Stimulated activated CD8-positive, alpha-beta memory T cell treated with anti-CD3 and anti-CD28 coated beads, Interleukin-2, amount 100 ng/mL, for 1 hour (primary cell): ENCODE data around the gene MCOLN3.
"Not testable (repeated sequence)": the region's sequence is repeated elsewhere in the genome, so short reads cannot be mapped to it uniquely, and the experiment has no call there.

Source experiments
- DNase-seq, 2 donors: peaks; one replicate each; pipeline ENCODE4 v3.0.0-alpha.2; 2020; ENCODE audit warnings: low read depth in 2 of 2

MCOLN3 gene

DNA sequence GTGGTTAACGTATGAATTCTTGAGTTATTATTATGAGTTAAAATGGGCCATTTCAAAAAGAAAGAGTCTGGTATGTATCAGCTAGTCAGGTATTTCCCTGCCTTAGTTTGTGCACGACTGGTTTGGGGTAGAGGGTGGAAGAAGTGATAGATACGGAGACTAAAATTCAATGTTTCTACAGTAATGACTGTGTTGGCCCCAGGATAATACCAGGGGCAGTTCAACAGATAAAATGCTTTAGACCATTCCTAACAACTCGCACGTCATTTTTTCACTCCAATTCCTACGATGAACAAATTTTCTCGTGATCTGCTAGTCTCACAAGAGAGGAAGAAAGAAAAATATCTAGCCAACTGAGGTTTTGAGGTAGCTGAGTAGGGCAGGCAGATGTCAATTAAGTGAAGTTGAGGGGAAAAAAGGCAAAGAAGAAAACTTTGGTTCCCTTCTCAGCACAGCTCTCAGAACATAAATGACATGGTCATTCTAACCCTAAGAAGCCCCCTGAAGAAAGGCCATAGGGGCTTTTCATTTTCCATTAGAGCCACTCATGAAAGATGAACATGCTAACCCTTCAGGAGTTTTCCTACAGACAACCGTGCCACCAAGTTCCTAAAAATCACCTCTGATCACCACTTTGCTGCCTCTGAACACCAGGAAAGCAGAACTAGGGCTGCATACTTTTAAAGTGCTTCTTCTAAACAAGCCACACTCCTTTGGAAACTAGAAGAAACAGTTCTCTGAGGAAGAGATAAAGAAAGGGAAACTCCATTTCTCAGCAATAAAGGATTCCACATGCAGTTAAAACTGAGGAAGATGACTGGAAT is 57.0 kb downstream of the MCOLN3 start:
- no peak for DNase-seq

DNA sequence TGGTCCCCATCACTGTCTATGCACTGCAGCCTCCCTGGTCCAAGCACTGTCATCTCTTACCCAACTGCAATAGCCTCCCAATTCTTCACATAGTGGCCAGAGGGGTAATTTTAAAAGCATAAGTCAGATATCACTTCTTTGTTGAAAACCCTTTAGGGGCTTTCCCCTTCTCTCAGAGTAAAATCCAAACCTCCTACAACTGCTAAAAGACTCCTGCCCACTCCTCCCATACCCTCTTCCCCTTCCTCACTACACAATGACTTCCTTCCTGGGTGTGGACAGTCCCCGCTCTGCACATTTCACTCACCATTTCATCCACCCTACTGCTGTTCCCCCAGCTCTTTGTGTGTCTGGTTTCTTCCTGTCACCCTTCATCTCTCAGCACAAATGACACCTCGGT is 59.7 kb downstream of the MCOLN3 start:
- no peak for DNase-seq

DNA sequence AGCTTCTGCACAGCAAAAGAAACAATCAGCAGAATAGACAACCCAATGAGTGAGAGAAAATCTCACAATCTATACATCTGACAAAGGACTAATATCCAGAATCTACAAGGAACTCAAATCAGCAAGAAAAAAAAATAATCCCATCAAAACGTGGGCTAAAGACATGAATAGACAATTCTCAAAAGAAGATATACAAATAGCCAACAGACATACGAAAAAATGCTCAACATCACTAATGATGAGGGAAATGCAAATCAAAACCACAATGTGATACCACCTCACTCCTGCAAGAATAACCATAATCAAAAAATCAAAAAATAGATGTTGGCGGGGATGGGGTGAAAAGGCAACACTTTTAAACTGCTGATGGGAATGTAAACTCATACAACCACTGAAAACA is 61.7 kb downstream of the MCOLN3 start:
- not testable (repeated sequence) for DNase-seq

DNA sequence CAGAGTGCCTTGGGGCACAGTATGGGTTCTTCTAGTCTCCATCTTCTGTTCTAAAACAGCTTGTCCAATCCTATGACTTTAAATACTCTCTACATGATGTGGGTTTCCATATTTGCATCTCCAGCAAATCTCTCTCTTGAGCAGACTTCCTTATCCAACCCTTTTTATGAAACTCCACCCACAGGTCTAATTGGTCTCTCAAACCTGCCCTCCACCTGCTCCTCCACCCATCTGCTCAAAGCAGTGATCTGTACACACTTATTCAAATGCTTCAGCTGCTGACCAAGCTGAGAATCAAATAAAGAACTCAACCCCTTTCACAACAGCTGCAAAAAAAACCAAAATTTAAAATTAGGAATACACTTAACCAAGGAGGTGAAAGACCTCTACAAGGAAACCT is 62.9 kb downstream of the MCOLN3 start:
- no peak for DNase-seq

DNA sequence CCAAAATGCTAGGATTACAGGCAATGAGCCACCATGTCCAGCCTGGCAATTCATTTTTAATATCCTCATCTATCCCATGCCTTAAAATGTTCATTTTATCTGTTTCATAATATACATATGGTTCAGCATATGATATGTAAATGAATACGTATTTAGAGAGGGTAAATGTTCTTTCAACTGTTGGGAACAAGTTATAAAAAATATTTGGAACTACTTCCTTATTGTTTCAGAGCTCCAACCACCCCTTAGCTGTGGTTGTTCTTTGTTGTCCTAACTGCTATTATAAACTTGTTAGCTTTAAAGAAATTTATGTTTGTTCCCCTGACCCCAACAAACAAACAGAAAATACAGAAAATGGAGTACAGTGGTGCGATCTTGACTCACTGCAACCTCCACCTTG is 65.9 kb downstream of the MCOLN3 start:
- DNase-seq, result no peak

DNA sequence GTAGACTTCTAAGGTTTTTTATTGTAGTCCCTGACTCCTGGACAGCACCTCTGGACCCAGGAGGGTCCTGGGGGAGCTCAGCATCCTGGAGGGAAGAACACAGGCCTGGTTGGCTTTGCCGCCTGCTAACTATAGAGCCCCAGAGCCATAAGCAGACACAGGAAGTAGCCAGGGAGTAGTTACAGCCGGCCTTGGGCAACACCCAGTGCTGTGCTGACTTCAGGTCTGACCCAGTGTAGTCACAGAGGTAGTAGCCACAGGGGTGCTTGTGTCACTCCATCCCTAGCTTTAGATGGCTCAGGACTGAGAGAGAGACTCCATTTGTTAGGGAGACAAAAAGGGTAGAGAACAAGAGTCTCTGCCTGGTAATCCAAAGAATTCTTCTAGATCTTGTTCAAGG is 73.3 kb downstream of the MCOLN3 start:
- DNase-seq, result no peak

DNA sequence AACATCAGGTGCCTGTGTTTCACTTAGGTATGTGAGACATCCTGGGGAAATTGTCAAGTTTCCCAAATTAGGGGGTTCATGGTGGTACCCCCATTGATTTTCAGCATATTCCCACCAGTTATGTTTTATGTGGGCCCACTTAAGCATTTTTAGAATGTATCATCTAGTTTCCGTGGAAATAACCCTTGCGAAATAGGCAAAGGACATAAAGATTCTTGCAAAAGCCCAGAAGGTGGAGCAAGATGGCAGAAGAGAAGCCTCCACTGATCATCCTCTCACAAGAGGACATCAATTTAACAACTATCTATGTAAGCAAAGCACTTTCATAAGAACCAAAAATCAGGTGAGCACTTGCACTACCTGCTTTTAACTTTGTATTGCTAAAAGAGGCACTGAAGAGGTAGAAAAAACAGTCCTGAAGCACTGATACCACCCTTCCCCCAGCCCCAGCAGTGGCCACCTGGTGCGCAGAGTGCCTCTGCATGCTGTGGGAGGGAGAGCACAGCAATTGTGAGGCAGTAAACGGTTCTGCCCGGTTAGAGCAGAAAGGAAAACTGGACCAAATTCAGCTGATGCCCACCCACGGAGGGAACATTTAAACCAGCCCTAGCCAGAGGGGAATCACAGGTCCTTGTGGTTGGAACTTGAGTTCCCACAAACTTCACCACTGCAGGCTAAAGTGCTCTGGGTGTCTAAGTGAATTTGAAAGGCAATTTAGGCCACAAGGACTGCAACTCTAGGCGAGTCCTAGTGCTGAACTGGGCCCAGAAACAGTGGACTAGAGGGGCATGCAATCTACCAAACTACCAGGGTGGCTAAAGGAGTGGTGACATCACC is 74.6 kb downstream of the MCOLN3 start:
- DNase-seq, result no peak

DNA sequence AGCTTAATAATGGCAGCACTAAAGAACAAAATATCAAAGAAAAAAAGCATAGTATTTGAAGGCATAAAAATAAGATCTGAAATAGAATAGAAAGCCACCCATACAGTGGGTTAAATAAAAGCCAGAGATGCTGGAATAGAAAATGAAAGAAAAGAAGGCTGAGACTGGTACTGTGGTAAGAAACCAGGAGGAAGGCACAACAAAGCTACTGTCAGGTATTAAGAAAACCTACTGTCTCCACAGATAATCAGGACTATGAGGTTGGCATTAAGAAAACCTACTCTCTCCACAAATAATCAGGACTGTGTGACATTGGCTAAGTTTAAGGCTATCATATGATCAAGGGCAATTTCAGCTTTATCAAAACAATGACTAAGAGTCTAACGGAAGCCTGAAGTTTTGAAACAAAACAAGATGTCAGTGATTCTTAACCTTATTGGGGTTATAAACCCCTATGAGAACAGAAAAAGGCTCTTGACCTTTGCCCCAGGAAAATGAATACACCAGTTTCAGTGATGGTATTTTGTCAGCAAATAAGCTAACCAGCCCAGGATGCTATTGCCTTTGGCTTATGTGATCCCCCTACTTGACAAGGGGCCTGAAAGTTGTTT is 75.8 kb downstream of the MCOLN3 start:
- no peak for DNase-seq

DNA sequence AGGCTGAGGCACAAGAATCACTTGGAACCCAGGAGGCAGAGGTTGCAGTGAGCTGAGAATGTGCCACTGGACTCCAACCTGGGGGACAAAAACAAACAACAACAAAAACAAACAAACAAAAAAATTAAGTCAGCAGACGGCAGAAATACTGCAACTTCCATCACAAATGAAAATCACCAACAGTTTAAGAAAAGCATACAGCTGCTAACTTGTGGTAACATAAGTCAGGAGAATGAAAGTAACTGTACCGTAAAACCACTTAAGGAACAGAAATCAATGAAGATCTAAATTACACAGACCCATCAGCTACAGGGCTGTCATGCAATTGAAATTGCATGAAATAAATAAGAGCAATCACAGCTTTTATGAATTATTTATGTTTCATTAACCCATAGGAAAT is 76.3 kb downstream of the MCOLN3 start:
- no peak for DNase-seq

DNA sequence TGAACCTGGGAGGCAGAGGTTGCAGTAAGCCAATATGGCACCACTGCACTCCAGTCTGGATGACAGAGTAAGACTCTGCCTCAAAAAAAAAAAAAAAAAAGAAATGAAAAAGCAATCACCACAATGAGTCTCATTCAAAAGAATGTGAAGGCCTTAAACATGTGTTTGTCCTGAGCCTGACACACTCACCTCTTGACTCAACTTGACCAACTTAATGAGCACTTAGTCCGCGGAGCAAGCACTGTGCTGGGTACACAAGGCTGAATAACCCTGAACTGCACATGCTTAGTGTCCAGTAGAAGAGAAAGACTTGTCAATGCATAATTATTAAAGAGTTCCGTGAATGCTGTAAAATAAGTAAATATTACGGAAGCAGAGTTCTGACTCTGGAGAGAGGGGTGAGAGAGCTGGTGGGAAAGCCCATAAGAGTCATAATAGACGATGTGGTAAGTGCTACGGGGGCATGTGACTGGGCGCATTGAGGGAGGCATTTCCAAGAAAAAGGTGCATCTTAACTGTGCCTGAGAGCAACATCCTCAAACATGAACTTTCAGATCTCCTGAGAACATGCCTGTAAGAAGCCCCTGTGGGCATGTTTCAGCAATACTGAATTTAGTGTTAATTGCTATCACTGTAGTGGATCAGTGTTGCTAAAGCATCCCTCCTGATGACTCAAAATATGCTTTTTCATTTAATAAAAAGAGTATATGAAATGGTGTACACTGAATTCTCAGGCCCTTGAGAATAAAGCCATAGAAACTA is 78.6 kb downstream of the MCOLN3 start:
- no peak for DNase-seq

DNA sequence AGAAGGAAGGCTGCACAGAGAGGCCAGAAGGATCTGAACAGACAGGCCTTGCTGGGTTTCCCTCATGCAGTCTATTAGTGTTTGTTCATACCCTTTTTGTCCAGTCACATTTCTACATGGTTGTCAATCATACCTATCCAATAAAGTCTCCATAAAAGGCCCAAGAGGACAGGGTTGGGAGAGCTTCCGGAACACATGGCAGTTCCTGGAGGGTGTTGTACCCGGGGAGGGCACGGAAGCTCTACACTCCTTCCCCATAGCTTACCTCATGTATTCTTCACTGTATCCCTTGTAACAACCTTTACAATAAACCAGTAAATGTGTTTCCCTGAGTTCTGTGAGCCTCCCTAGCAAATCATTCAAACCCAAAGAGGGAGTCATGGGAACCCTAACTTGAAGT is 79.4 kb downstream of the MCOLN3 start:
- DNase-seq, result no peak

DNA sequence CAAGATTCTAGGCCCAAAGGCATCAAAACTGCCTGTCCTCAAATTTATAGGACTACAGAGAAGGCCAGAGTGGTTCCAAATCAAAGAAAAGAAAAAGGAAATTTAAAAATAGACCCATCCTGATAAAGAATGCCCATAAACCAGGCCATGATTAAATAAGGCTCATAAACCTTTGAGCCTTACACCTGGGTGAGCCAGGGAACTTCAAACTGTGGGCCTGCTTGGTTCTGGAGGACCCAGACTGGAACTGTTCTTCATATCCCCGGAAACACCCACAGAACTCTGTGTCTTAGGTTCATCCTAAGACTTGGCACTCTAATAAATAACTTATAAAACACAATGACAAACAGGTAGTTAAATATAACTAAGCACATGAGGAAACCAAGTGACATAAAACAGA is 80.2 kb downstream of the MCOLN3 start:
- DNase-seq, result no peak
